Suprapubic skin (tissue), 4 donors: ENCODE results near the gene CACNA1H. TPM values are rescaled to one million over a fixed set of nuclear protein-coding genes. Genes with fewer than 3 reads are reported as not detected.

Experiments
- DNase-seq, 2 donors: peaks; one replicate each; pipeline ENCODE4 v3.0.0-alpha.2; 2019; ENCODE audit warnings: low spot score in 2 of 2
- H3K27ac ChIP-seq: fragments of 200-600 bp; sonication (generic); one replicate; pipeline ENCODE4 v1.5.1; 2019
- H3K27me3 ChIP-seq: fragments of 200-600 bp; sonication (generic); one replicate; pipeline ENCODE4 v1.5.1; 2019
- H3K36me3 ChIP-seq: fragments of 200-600 bp; sonication (generic); one replicate; pipeline ENCODE4 v1.5.1; 2019
- H3K4me1 ChIP-seq: fragments of 200-600 bp; sonication (generic); one replicate; pipeline ENCODE4 v1.5.1; 2019
- H3K4me3 ChIP-seq: fragments of 200-600 bp; sonication (generic); one replicate; pipeline ENCODE4 v1.5.1; 2019; ENCODE audit warnings: mild to moderate bottlenecking
- H3K9me3 ChIP-seq: fragments of 200-600 bp; sonication (generic); one replicate; pipeline ENCODE4 v1.5.1; 2019
- EP300 ChIP-seq: sonication (generic); formaldehyde crosslinking; IDR thresholded peaks from one replicate; pipeline ENCODE4 v1.6.1; 2017; ENCODE audit warnings: antibody characterized with exemption
- POLR2A ChIP-seq, 2 donors: fragments of 450-650 bp; IDR thresholded peaks; one replicate each; pipeline ENCODE4 v1.6.1; 2017; ENCODE audit warnings: antibody characterized with exemption in 2 of 2, mild to moderate bottlenecking in 2 of 2, moderate library complexity in 2 of 2
- POLR2AphosphoS5 ChIP-seq, 3 donors: sonication (generic); formaldehyde crosslinking; IDR thresholded peaks; one replicate each; pipeline ENCODE4 v1.6.1; 2017; ENCODE audit warnings: antibody characterized with exemption in 3 of 3
- WGBS: methylation state at CpG from one replicate; pipeline ENCODE4 v1.1.5; 2018; 5-methylcytosine and 5-hydroxymethylcytosine counted together
- total RNA-seq, 4 donors: library from RNA; depleted of rRNA; stranded (reverse); fragments of >200 nt; gene quantifications; one replicate each; pipeline ENCODE4 v1.1.0, GENCODE V29; 2016
- TF ChIP-seq, protein P1 (sequence below), 2 donors: fragments of 200-600 bp in 1 of 2; fragments of 450-650 bp in 1 of 2; sonication (generic) in 1 of 2; IDR thresholded peaks; one replicate each; pipeline ENCODE4 v1.5.1; 2016 to 2019; ENCODE audit warnings: antibody characterized with exemption in 2 of 2, mild to moderate bottlenecking in 1 of 2, moderate library complexity in 1 of 2

Gene CACNA1H
- total RNA-seq, 4 donors from 2014 or later, result 19.4 to 167 (median 38.4) TPM

DNA sequence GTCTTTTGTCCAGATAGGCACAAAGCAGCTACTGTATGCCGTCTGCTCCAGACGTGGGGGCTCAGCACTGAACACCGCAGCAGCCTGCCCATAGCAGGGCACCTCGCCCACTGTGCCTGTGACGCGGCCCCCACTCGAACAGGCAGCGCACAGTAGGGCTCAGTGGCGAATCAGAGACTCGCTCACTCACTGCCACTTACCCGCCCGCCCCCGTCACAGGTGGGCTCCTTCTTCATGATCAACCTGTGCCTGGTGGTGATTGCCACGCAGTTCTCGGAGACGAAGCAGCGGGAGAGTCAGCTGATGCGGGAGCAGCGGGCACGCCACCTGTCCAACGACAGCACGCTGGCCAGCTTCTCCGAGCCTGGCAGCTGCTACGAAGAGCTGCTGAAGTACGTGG lies 48.5 kb downstream of the CACNA1H start:
- DNase-seq, result no peak
- Histone ChIP-seq H3K27ac (no peak overlapping the region), H3K9me3 (no peaks in the 10 kb centered on the region), H3K36me3 (no peaks in the 10 kb centered on the region), H3K4me1 (no peaks in the 10 kb centered on the region), H3K4me3 (no peak overlapping the region), H3K27me3 (peaks cover 21% of the 10 kb centered on the region)
- 90% methylated on average over 4 of the region's 25 CpGs for WGBS
- TF ChIP-seq, protein P1, sequence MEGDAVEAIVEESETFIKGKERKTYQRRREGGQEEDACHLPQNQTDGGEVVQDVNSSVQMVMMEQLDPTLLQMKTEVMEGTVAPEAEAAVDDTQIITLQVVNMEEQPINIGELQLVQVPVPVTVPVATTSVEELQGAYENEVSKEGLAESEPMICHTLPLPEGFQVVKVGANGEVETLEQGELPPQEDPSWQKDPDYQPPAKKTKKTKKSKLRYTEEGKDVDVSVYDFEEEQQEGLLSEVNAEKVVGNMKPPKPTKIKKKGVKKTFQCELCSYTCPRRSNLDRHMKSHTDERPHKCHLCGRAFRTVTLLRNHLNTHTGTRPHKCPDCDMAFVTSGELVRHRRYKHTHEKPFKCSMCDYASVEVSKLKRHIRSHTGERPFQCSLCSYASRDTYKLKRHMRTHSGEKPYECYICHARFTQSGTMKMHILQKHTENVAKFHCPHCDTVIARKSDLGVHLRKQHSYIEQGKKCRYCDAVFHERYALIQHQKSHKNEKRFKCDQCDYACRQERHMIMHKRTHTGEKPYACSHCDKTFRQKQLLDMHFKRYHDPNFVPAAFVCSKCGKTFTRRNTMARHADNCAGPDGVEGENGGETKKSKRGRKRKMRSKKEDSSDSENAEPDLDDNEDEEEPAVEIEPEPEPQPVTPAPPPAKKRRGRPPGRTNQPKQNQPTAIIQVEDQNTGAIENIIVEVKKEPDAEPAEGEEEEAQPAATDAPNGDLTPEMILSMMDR (IDR thresholded peaks at IDR 0.05), result no peak
- no peak for TF ChIP-seq EP300
- TF ChIP-seq POLR2A (IDR thresholded peaks at IDR 0.05), result no peak
- TF ChIP-seq POLR2AphosphoS5 (IDR thresholded peaks at IDR 0.05), result no peak

DNA sequence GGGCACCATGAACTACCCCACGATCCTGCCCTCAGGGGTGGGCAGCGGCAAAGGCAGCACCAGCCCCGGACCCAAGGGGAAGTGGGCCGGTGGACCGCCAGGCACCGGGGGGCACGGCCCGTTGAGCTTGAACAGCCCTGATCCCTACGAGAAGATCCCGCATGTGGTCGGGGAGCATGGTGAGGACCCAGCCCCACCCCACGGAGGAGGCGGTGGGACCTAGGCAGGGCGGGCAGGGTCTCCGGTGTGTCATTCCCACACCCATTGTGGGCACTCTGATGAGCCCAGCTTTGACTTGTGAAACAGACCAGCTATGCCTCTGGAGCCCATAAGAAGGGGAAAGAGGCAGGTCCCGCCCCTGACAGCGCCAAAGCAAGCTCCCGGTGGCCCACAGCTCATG lies 49.4 kb downstream of the CACNA1H start:
- WGBS, result 89% methylated on average over 5 of the region's 18 CpGs
- Histone ChIP-seq H3K4me1 (no peaks in the 10 kb centered on the region), H3K9me3 (no peaks in the 10 kb centered on the region), H3K27me3 (peaks cover 21% of the 10 kb centered on the region), H3K27ac (no peak overlapping the region), H3K36me3 (no peaks in the 10 kb centered on the region), H3K4me3 (no peak overlapping the region)
- no peak for TF ChIP-seq POLR2AphosphoS5 (IDR thresholded peaks at IDR 0.05)
- TF ChIP-seq POLR2A (IDR thresholded peaks at IDR 0.05), result no peak
- TF ChIP-seq, protein P1 (IDR thresholded peaks at IDR 0.05), result no peak
- no peak for TF ChIP-seq EP300
- DNase-seq, result no peak

GRCh38 chr16:1204933-1205332 lies 52.0 kb downstream of the CACNA1H start:
- Histone ChIP-seq H3K27me3 (peaks cover 29% of the 10 kb centered on the region), H3K4me3 (no peak overlapping the region), H3K36me3 (no peaks in the 10 kb centered on the region), H3K9me3 (no peaks in the 10 kb centered on the region), H3K4me1 (no peaks in the 10 kb centered on the region), H3K27ac (no peak overlapping the region)
- 93% methylated on average over 6 of the region's 21 CpGs for WGBS
- TF ChIP-seq POLR2A (IDR thresholded peaks at IDR 0.05) (no peak), EP300 (no peak), POLR2AphosphoS5 (IDR thresholded peaks at IDR 0.05) (no peak)
- TF ChIP-seq, protein P1 (IDR thresholded peaks at IDR 0.05), result no peak
- no peak for DNase-seq

- no peak for DNase-seq
- TF ChIP-seq EP300, result no peak
- no peaks in the 10 kb centered on the region for H3K9me3 ChIP-seq
- peaks cover 4% of the 10 kb centered on the region for H3K36me3 ChIP-seq
- H3K4me1 ChIP-seq, result no peaks in the 10 kb centered on the region
- H3K27ac ChIP-seq, result no peak overlapping the region
- no peak overlapping the region for H3K4me3 ChIP-seq
- WGBS, result 75% methylated on average over 5 of the region's 9 CpGs
- H3K27me3 ChIP-seq, result peaks cover 33% of the 10 kb centered on the region
Observed at GRCh38 chr16:1206326-1206725, 53.4 kb downstream of the CACNA1H start.

GRCh38 chr16:1206786-1207185 lies 53.9 kb downstream of the CACNA1H start:
- DNase-seq, result no peak
- Histone ChIP-seq H3K36me3 (peaks cover 9% of the 10 kb centered on the region), H3K27ac (no peak overlapping the region), H3K9me3 (no peaks in the 10 kb centered on the region), H3K4me1 (no peaks in the 10 kb centered on the region), H3K4me3 (no peak overlapping the region), H3K27me3 (peaks cover 33% of the 10 kb centered on the region)
- TF ChIP-seq EP300 (no peak), POLR2AphosphoS5 (IDR thresholded peaks at IDR 0.05) (no peak), POLR2A (IDR thresholded peaks at IDR 0.05) (no peak)
- TF ChIP-seq, protein P1 (IDR thresholded peaks at IDR 0.05), result no peak
- 57% methylated on average over 9 of the region's 16 CpGs for WGBS

- TF ChIP-seq, protein P1 (IDR thresholded peaks at IDR 0.05), result no peak
- TF ChIP-seq POLR2AphosphoS5 (IDR thresholded peaks at IDR 0.05) (no peak), EP300 (no peak), POLR2A (IDR thresholded peaks at IDR 0.05) (no peak)
- Histone ChIP-seq H3K4me1 (no peaks in the 10 kb centered on the region), H3K9me3 (no peaks in the 10 kb centered on the region), H3K27me3 (peaks cover 33% of the 10 kb centered on the region), H3K27ac (no peak overlapping the region), H3K36me3 (peaks cover 10% of the 10 kb centered on the region), H3K4me3 (no peak overlapping the region)
- 79% methylated on average over 16 of the region's 22 CpGs for WGBS
- no peak for DNase-seq
Observed at GRCh38 chr16:1208239-1208830, 55.4 kb downstream of the CACNA1H start.
